NCI-H82 (cell line): ENCODE measurements around the gene STAB2.
"Not testable (repeated sequence)": the region's sequence is repeated elsewhere in the genome, so short reads cannot be mapped to it uniquely, and the experiment has no call there.

Experiments used
- DNase-seq: peaks from one replicate; lab custom pipeline; 2025; lab: John Stamatoyannopoulos, UW

STAB2 gene

GRCh38 chr12:103647267-103647666 lies 60.2 kb downstream of the STAB2 start:
- DNase-seq: no peak

- no peak for DNase-seq
These were observed 65.7 kb downstream of the STAB2 start for GRCh38 chr12:103652808-103653207.

- not testable (repeated sequence) for DNase-seq
These were observed 66.6 kb downstream of the STAB2 start for GRCh38 chr12:103653568-103654173.

- DNase-seq: no peak
These were observed 67.7 kb downstream of the STAB2 start for GRCh38 chr12:103654816-103655215.

GRCh38 chr12:103656291-103656690 lies 69.2 kb downstream of the STAB2 start:
- DNase-seq: no peak

GRCh38 chr12:103657331-103657730 lies 70.3 kb downstream of the STAB2 start:
- DNase-seq: no peak

GRCh38 chr12:103664626-103665025 lies 77.6 kb downstream of the STAB2 start:
- DNase-seq: no peak

GRCh38 chr12:103665971-103666370 lies 78.9 kb downstream of the STAB2 start:
- DNase-seq: no peak

GRCh38 chr12:103667125-103667524 lies 80.1 kb downstream of the STAB2 start:
- DNase-seq: no peak

- DNase-seq: no peak
These were observed 81.4 kb downstream of the STAB2 start for GRCh38 chr12:103668520-103668919.

- DNase-seq: no peak
These were observed 84.3 kb downstream of the STAB2 start for GRCh38 chr12:103671367-103671766.

- DNase-seq: no peak
These were observed 85.5 kb downstream of the STAB2 start for GRCh38 chr12:103672401-103673119.

GRCh38 chr12:103673487-103673886 lies 86.4 kb downstream of the STAB2 start:
- DNase-seq: no peak

GRCh38 chr12:103673891-103674375 lies 86.9 kb downstream of the STAB2 start:
- DNase-seq: no peak

GRCh38 chr12:103676893-103677292 lies 89.8 kb downstream of the STAB2 start:
- DNase-seq: no peak

GRCh38 chr12:103677341-103677740 lies 90.3 kb downstream of the STAB2 start:
- DNase-seq: no peak

GRCh38 chr12:103677905-103678304 lies 90.8 kb downstream of the STAB2 start:
- DNase-seq: no peak

GRCh38 chr12:103679421-103680170 lies 92.5 kb downstream of the STAB2 start:
- DNase-seq: no peak

- DNase-seq: peak; percentile 77
These were observed 93.6 kb downstream of the STAB2 start for GRCh38 chr12:103680591-103681141.

GRCh38 chr12:103686026-103686425 lies 99.0 kb downstream of the STAB2 start:
- DNase-seq: no peak

GRCh38 chr12:103687253-103687652 lies 100.2 kb downstream of the STAB2 start:
- no peak for DNase-seq

- no peak for DNase-seq
These were observed 101.4 kb downstream of the STAB2 start for GRCh38 chr12:103688376-103689063.
